ENCODE measurements around the gene ZSCAN9.
A peak's percentile ranks its signal among the peaks of the same experiment; 100 is the strongest.

Gene ZSCAN9

DNA sequence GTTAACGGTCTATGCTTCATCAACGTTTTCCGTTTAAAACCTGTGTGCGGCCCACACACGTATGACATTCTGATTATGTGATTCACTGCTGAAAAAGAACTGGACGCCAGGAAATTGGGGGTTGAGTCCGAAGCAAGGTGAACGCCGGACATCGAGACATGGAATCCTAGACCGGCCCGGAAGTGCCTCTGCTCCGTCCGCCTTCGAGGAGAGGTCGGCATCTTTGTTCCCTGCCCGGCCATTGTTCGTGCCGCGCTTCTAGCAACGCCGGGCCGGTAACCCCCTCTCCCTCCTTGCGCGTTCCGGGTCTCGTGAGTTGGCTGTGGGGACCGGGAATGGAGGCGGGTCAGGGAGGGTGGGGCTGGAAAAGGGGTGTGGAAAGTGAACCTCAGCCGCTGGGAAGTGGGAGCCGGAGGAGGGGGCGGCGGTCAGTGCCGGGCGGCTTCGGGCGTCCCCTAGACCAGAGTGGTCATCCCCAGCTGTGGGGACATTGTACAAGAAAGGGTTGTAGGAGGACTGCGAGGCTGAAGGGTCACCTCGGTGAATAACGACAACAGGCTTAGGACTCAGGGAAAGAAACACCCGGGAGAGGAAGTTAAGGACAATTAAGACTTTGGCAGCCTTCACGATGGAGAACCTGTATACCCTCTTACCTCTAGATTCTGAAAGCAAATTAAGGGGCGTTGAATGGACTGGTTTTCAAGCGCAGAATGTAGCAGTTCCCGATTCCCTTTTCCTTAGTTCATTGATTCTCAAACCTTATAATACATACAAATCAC lies at the start of gene ZSCAN9:
Gene ZSCAN9, plus strand, starts transcription at position 220 of the 779 bp plus-strand sequence. CDS start 1,810 bp downstream, outside the sequence.
- peak; percentile 64 for DNase-seq

DNA sequence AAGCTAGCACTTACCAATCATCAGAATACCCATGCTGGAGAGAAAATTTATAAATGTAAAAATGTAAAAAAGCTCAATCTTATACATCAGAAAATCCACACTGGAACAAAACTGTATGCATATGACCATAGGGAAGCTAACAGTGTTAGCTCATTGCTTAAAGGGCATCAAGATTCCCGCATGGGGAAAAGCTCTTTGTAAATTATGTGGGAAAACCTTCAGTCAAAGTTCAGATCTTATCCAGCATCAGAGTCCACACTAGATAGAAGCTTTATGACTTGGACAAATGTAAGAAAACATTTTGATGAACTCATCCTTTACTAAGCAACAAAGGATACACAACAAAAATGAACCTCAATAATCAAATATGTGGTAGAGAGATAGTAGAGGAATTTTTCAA lies 48.7 kb upstream of the ZSCAN9 start:
- DNase-seq = no peak

DNA sequence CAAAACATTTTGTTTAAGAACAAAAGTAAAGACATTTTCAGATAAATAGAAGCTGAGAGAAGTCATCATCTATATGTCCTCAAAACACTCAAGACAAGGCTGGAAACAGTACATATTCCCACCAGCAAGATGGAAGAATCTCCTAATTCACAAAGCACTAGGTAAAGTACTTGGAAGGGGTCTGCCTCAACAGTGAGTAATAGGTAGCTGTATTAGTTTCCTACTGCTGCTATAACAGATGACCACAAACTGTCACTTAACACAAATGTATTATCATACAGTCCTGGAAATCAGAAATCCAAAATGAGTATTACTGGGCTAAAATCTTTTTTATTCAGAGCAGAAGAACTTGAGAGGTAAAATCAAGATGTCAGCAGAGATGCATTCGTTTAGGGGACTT lies 42.8 kb upstream of the ZSCAN9 start:
- DNase-seq = no peak

DNA sequence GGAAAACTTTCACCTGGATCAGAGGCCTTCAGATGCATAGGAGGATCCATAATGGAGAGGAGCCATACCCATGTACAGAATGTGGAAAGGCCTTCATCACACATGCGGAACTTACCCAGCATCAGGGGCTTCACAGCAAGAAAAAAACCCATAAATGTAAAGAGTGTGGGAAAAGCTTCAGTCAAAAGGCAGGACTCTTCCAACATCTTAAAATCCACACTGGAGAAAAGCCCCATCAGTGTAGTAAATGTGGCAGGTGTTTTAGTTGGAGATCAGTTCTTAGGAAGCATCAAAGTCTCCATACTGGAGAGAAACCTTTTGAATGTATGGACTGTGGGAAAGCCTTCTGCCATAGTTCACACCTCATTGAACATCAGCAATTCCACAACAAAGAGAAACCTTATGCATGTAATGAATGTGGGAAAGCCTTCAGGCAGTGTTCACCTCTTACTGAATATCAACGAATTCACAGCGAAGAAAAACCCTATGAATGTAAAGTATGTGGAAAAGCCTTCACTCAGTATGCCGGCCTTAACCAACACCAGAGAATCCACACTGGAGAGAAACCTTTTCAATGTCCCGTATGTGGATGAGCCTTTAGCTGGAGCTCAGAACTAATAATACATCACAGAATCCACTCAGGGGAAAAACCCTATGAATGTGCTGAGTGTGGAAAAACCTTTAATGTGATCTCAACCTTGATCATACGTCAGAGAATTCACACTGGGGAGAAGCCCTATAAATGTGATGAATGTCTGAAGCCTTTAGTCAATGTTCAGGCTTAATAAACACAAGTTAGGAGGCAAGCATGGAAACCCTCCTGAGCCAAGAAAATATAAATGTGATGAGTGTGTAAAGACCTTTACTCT lies 36.7 kb upstream of the ZSCAN9 start:
- DNase-seq = no peak

DNA sequence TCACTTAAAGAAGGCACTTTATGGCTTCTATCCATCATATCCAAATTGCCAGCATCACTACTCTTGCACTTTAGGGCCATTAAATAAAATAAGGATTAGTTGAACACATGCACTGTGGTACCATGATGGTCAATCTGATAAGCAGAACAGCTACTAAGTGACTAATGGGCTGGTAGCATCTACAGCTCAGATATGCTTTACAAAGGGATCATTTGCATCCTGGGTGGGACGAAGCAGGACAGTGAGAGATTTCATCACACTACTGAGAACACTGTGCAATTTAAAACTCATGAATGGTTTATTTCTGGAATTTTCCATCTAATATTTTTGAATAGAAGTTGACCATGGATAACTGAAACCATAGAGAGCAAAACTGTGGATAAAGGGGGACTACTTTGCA lies 25.1 kb upstream of the ZSCAN9 start:
- no peak for DNase-seq

DNA sequence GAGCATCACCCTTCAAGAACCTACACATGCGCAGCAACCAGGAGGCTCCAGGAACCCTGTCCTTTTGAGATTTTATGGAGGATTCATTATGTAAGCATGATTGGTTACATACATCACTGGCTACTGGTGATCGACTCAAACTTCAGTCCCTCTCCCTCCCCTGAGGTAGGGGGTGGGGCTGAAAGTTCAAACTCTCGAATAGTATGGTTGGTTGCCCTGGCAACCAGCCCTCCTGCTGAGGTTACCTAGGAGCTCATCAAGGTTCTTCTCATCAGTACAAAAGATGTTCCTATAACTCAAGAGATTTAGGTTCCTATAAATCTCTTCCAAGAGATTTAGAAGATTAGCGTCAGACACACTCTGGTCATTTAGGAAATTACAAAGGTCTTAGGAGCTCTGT lies 21.9 kb upstream of the ZSCAN9 start:
- DNase-seq = no peak

DNA sequence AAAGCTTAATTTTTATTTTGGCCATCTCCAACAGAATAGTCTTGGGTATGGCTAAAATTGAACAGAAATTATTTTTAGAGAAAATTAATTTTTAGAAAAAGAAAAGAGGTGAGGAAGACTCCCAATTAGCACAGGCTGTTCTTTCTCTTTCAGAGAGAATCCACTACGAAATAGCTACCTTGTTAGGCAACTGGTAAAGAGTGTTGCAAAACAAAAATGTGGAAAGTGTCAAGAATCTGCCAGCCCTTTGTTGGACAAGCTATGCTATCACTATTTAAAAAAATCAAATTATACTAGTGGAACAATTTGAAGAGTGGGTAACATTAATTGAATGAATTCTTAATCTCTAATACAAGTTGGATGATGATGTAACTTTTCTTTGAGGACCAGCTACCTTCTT lies 19.2 kb upstream of the ZSCAN9 start:
- no peak for DNase-seq

DNA sequence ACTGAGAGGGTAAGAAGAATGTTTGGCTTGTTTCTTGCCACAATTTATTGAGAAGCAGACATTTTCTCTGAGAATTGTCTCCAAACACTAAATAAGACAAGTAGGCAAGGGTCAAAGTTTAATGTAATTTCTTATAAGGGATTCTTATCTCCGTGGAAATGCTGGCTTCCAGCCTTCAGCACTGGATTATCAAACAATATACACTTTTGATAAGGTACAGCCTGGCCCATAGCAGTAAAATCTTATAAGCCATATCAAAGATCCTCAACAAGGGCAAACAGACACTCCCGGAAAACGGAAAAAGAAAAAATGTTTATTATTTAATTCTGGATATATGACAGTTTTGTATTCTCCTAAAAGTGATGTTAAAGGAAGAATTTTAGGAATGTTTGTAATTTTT lies 18.5 kb upstream of the ZSCAN9 start:
- no peak for DNase-seq

DNA sequence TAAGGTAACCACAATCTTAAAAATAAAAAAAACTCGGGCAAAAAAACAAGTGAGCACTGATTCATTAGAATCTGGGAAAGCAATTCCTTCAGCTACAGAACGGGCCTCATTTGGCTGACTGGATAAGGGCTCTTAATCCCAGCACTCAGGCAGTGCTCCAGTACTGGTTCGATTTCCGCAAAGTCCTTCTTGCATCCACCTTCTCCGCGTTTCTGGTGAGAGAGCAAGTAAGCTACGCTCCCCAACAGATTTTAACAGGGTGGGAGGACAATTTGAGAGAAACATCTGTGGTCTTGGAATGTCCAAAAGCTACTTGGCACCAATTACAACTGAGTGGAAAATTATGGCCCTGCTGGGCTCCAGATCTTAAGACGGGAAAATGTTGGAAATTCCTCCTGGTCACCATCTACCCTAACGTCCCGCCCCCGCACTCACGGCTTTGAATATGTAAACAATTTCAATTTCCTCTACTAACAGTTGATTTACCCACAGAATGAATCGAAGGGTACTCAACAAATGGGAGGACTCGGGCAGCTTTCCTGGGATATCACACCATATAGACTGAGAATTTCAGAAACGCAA lies 18.1 kb upstream of the ZSCAN9 start:
- no peak for DNase-seq

DNA sequence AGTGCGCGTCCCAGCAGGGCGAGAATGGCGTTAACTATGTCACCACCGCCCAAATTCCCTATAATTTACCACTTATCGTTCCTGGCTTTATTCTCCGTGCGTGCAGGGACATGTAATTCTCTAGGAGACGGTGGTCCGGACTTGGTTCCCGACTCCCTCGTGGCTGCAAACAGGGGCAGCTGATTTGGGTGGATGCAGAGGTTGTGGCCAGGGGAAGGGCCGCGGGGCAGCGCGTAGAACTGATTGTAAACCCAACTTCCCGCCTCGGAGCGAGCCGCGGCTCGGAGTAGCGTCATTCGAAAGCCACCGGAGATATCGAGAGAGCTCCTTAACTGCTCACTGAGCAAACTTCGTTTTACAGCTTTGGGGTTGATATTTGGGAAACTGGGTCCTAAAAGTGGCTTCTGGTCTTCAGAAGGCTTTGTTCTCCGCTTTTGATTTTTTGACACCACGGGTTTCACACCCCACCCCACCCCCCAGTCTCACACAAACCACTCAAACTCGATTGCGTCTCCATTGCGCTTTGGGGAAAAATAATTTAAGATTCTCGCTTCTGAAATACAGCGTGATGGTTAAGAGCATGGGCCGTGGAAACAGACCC lies 17.5 kb upstream of the ZSCAN9 start:
- peak; percentile 4 for DNase-seq

DNA sequence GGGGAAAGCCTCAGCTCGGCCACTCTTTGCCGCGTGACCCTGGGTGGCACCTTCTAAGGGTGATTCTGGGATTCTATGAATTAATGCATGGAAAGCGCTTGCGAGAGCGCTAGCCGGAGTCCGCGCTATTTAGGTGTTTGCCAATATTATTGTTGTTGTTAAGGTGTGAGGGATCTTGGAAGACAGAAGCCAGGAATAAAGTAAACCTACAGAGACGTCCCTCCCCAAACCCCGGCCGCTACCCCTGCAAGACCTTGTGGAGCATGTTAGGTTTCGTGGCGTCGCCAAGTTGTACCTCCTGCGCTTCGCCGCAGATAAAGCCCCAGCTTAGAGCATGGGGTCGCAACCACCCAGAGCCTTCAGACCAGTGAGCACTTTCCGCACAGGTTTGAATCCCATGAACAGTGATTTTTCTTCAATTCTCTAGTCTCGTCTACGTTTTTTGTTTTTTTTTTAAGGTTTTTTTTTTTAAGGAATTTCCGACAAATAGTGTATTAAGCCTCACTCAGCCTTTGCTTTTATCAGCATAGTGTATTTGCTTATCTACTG lies 16.9 kb upstream of the ZSCAN9 start:
- no peak for DNase-seq

DNA sequence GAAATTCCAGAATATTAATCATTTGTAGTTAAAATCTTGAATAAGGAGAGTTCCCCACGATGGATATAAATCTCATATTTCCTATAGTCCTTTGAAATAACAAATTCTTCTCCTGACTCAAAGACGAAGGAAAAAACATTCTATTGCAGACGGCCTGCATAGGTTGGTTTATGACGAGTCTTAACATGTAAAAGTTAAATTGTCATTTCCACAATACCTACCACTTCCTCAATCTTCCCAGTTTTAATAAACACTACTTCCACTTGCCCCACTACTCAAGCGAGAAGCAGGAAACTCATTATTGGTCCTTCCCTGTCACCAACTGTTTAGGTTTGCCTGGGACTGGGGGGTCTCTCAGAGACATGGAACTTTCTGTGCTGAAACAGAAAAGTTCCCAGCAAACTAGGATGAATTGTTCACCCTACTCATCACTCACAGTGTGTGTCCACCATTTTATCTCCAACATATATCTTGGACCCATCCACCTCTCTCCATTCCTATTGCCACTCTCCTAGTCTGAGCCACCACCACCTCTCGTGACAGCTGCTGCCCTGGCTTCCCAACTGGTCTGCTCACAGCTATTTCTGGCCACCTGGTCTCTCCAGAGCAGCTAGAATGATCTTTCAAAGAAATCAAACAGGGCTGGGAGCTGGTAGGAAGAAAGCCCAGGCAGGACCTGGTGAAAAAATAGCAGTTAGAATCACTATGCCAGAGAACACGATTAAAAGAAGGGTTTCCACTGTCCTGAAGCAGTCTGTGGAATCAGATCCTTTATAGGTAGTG lies 15.1 kb upstream of the ZSCAN9 start:
- peak; percentile 32 for DNase-seq

DNA sequence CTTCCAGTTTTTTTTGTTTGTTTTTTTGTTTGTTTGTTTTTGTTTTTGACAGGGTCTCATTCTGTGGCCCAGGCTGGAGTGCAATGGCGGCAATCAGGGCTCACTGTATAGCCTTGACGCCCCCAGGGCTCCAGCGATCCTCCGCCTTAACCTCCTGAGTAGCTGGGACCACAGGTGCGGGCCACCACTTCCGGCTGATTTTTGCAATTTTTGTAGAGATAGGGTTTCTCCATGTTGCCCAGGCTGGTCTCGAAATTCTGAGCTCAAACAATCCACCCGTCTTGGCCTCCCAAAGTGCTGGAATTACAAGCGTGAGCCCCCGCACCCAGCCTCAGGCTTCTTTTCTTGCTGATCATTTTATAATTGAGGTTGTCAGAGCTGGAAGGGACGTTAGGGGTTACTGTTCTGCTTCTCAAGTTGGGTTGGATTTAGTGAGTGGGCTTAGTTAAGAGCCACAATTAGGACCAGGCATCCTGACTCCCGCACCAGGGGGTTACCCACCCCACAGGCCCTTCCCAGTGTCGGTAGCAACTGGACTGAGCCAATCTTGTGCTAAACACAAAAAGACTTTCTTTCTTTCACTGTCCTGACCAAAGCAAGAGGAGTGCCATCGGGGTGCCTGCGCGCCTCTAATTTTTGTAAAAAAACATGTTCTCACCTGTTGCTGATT lies 13.1 kb upstream of the ZSCAN9 start:
- no peak for DNase-seq

DNA sequence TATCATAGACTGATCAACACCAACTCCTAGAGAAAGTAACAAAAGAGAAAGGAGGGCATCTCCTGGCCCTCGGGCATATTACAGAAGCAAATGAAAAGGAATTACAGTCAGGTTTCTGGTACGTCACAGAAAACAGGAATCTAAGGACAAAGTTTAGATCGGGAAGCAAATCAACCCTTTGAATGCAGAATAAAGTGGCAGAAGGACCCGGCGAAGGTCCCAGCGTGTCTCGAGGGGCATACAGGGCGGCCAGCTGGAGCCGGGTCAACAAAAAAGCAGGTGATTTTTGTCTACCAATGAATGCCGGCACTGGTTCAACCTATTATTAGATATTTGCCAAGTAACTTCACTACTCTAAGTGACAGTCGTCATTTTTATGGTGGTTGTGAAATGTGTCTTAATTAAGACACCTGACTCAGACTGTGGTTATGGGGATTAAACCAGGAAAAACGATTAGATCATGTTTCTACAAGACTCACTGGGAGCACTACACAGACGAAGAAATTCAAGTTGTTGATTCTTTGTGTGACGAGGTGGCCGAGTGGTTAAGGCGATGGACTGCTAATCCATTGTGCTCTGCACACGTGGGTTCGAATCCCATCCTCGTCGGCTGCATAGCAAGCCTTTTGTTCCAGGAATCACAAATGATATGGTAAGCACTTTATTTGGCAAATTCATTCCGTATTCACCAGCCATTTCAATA lies 12.4 kb upstream of the ZSCAN9 start:
- DNase-seq = peak; percentile 89

DNA sequence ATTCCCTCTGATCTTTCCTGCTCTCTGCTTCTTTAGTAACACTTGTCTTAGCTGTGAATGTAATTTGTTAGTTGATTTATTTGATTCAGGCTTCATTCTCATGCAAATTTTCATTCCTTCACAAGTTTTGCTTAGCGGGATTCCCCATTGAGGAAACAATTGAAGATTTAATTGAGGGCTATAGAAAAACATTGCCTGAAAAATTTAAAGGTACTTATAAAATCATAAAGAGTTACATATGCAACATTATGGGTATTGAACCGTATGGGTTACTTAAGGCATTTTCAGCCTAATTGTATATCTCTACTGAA lies 11.9 kb upstream of the ZSCAN9 start:
- no peak for DNase-seq

DNA sequence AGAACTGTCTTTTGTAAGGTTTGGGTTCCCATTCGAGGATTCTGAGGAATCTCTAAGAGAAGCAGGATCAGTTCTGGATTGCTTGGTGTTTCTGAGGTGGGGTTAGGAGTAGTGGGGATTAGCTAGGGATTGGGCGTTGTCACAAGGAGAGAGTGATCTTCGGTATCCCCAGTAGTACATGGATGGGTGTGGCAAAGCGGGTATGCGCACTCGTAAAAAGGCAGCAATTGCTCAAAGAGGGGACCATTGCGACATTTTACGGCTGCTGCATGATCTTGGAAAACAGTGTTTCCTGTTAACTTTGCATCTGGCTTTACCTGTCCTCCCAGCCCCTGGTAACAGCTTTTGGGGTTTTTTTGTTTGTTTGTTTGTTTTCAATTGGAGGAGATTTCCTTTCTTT lies 9.7 kb upstream of the ZSCAN9 start:
- DNase-seq = no peak

DNA sequence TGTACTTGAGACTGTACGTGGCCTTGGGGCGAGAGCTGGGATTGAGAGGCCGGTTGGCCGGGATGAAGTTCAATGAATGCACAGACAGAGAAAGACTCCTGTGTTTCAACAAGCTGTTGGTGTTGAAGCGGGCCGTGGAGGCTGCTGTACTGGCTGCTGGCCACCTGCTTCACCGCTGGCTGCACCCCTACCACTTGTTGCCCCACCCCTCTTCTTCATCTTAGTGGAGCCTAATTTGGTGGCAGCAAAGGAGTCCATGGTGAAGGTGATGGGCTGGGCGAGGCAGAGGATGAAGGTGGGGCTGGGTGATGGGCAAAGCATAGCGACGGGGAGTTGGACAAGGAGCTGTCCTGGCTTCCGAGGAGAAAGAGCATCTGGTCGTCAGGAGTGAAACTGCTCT lies 7.2 kb upstream of the ZSCAN9 start:
- no peak for DNase-seq

DNA sequence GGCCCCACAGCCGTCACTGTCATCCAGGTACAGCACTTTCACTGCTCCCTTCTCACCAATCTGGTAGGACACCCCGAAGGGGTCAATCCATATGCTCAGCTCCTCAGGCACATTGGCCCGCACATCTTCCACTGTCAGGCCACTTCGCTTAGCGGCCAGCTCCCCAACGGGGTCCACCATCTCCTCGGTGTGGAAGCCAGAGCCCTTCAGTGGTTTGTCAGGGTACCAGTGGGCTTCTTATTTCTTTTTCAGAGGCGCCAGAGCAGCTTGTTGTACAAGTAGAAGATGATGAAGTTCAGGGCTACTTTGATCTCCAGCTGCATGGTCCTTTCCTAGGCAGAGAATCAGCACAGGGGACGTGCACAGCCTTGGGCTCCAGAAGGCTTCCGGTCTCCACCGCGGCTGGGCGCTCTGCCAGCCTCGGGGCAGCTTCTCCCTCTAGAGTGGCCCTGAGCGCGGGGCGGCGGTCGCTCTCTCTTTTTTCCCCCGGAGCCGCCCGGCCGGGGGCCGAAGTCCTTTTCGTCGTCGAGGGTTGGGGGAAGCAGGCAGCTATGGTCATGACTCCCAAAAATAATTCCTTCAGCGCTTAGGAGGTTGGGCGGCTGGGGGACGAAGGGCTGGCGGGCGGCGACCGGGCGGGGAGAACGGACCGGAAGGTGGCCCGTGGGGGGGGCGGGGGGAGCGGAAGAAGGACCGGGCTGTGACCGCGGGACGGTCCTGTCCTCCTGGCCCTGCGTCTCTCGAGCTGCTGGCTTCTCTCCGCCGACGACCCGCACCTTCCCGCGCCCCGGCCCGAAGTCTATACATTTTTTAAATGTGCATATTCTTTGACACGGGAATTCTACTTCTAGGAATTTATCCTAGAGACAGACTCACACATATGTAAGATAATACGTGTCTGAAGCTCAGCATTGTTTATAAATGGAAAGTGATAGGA lies 6.5 kb upstream of the ZSCAN9 start:
- peak; percentile 61 for DNase-seq

DNA sequence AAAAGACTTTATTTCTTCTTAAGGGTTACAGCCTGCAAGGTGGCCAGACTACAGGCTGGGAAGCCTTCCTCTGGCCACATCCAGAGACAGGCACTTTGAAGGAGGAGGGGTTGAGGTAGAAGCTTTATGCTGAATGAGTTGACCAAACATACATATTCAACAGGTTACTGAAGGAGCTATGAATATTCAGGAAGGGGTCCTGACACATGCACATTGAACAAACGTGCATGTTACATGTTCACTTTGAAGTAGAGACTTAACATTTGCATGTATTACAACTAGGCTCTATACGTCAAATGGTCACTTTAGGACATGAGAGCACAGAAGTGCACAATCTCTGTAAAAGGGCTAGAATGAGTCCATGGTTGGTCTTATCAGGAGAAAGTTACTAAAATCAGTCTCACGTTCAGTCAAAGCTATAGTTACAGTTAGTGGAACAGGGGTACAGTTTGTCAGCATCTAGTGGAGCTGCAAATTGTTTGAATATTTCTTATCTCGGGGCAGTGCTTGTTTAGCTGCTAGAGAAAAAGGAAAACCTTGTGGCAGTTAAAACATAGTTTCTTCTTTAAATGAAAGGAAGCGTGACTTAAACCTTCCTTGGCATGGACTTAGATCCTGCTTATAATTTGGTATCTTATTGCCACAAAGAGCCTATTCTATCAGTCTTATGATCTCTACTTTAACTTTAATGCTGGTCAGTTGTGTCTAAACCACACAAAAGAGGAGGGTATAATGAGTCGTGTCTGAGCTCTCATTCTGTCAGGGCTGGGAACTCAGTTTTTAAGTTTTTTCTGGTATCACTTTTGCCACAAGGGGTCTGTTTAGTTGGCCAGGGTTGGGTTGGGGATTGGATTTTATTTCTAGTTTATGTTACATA lies 4.6 kb upstream of the ZSCAN9 start:
- no peak for DNase-seq

All from MV-4-11 (cell line).